ENCODE results near the gene KRT10. TPM values are rescaled to one million over a fixed set of nuclear protein-coding genes. Genes with fewer than 3 reads are reported as not detected.

The KRT10 gene
- total RNA-seq, 1 experiment from 2014 or later = 49.4 TPM

DNA sequence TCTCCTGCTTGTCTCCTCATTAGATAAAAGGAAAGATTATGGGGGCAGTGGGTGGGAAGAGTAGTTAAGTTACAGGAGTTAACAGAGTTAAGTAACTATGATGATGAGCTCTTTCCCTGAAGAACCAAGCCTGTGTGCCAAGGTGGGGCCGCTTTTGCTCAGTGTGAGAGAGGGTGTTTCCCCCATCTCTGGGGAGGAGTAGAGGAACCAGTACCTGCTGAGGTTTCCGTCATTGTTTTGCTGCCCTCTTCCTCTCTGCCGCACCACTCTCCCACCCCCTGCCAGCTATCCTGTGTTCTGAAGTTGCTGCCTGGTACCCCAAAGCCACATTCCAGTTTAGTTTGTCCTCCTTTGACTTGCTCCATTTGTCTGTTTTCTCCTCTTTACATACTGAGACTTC is 20.8 kb upstream of the KRT10 start:
- no peaks in the 10 kb centered on the region for H4K20me1 ChIP-seq (ENCODE audit: insufficient read depth)
- no peaks in the 10 kb centered on the region for H3K36me3 ChIP-seq (ENCODE audit: low read depth)
- intact Hi-C loops (cut with micrococcal nuclease; ENCODE audit: unreplicated experiment) = no loop called here
- TF ChIP-seq, protein P1, sequence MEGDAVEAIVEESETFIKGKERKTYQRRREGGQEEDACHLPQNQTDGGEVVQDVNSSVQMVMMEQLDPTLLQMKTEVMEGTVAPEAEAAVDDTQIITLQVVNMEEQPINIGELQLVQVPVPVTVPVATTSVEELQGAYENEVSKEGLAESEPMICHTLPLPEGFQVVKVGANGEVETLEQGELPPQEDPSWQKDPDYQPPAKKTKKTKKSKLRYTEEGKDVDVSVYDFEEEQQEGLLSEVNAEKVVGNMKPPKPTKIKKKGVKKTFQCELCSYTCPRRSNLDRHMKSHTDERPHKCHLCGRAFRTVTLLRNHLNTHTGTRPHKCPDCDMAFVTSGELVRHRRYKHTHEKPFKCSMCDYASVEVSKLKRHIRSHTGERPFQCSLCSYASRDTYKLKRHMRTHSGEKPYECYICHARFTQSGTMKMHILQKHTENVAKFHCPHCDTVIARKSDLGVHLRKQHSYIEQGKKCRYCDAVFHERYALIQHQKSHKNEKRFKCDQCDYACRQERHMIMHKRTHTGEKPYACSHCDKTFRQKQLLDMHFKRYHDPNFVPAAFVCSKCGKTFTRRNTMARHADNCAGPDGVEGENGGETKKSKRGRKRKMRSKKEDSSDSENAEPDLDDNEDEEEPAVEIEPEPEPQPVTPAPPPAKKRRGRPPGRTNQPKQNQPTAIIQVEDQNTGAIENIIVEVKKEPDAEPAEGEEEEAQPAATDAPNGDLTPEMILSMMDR (conservative IDR thresholded peaks at IDR 0.05) = no peak
- ChIA-PET POLR2A (ENCODE audit: unreplicated experiment) (no interaction called here), CTCF (no interaction called here)
- no TSS peak for BruUV-seq (replicated peaks)
- H3F3A ChIP-seq (ENCODE audit: insufficient read depth, low read depth) = peaks cover 2% of the 10 kb centered on the region; the same call in 1 of the 2 replicates
- H3K4me3 ChIP-seq = no peak overlapping the region
- no peak overlapping the region for H3K27ac ChIP-seq
- no peaks in the 10 kb centered on the region for H3K9me3 ChIP-seq (ENCODE audit: insufficient read depth, low read depth)
- H3K9me2 ChIP-seq (ENCODE audit: insufficient read depth) = no peaks in the 10 kb centered on the region
- no peaks in the 10 kb centered on the region for H3K79me2 ChIP-seq (ENCODE audit: low read depth)
- no peak for DNase-seq
- no peak overlapping the region for H2AFZ ChIP-seq
- H3K4me2 ChIP-seq = no peak overlapping the region
- H3K27me3 ChIP-seq (ENCODE audit: insufficient read depth, low read depth) = no peaks in the 10 kb centered on the region
- H3K4me1 ChIP-seq (replicated peaks; ENCODE audit: insufficient read depth) = peaks cover 12% of the 10 kb centered on the region

DNA sequence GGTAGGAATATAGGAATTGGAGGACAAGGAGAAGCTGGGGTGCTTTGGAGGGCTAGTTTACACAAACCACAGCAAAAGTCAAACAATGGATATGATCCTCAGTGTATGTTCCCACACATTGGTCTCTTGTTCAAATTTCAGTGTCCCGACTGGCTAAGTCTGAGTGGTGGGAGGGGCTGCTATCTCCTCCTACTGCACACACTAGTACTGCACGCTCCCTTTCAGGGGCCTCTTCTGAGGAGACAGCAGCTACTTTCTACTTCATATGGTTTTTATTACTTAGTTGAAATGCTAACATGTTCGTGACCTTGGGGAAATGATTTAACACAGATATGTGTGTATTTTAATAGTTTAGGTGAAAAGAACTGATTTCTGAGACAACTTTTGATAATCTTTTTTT is 18.8 kb upstream of the KRT10 start:
- Histone ChIP-seq H3K36me3 (ENCODE audit: low read depth) (no peaks in the 10 kb centered on the region), H3K27me3 (ENCODE audit: insufficient read depth, low read depth) (no peaks in the 10 kb centered on the region), H3K4me3 (no peak overlapping the region), H3K27ac (no peak overlapping the region), H3F3A (ENCODE audit: insufficient read depth, low read depth) (no peaks in the 10 kb centered on the region), H3K9me3 (ENCODE audit: insufficient read depth, low read depth) (no peaks in the 10 kb centered on the region), H3K4me1 (replicated peaks; ENCODE audit: insufficient read depth) (no peaks in the 10 kb centered on the region), H3K9me2 (ENCODE audit: insufficient read depth) (no peaks in the 10 kb centered on the region), H4K20me1 (ENCODE audit: insufficient read depth) (no peaks in the 10 kb centered on the region), H3K79me2 (ENCODE audit: low read depth) (no peaks in the 10 kb centered on the region), H3K4me2 (no peak overlapping the region), H2AFZ (no peak overlapping the region)
- ChIA-PET CTCF (interaction anchor here (0.6 kb wide), 1 partner anchor 475 kb away, joined by 5 read pairs; no protein-coding TSS in a partner anchor), POLR2A (ENCODE audit: unreplicated experiment) (no interaction called here)
- intact Hi-C loops (cut with micrococcal nuclease; ENCODE audit: unreplicated experiment) = no loop called here
- DNase-seq = no peak
- no TSS peak for BruUV-seq (replicated peaks)
- TF ChIP-seq, protein P1 (conservative IDR thresholded peaks at IDR 0.05) = no peak
- no peak for TF ChIP-seq EZH2 (IDR thresholded peaks at IDR 0.05; ENCODE audit: low read depth)

DNA sequence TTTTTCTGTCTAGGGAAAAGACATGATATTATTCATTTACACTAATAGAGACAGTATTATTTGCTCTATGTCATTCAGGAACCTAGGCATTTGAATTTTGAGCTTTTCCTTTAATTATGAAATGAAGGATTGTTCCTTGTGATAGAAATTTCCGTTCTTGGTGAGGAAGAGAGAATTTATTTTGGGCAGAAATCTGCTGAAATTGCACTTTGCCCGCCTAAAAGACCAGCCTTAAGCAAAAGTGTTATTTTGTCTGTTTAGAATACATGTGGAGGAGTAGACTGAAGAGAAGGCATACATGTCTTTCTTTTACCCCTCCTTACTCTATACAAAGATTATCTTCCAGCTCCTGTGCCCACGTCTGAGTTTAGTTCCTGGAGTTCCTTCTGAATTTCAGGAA is 16.8 kb upstream of the KRT10 start:
- Histone ChIP-seq H3K4me3 (no peak overlapping the region), H3K27ac (no peak overlapping the region), H3F3A (ENCODE audit: insufficient read depth, low read depth) (no peaks in the 10 kb centered on the region), H3K4me2 (no peak overlapping the region), H3K9me3 (ENCODE audit: insufficient read depth, low read depth) (no peaks in the 10 kb centered on the region), H2AFZ (no peak overlapping the region), H3K27me3 (ENCODE audit: insufficient read depth, low read depth) (no peaks in the 10 kb centered on the region), H3K9me2 (ENCODE audit: insufficient read depth) (no peaks in the 10 kb centered on the region), H3K79me2 (ENCODE audit: low read depth) (no peaks in the 10 kb centered on the region), H3K4me1 (replicated peaks; ENCODE audit: insufficient read depth) (no peaks in the 10 kb centered on the region), H4K20me1 (ENCODE audit: insufficient read depth) (no peaks in the 10 kb centered on the region), H3K36me3 (ENCODE audit: low read depth) (peaks cover 3% of the 10 kb centered on the region; the same call in 1 of the 2 replicates)
- no peak for TF ChIP-seq EZH2 (IDR thresholded peaks at IDR 0.05; ENCODE audit: low read depth)
- TF ChIP-seq, protein P1 (conservative IDR thresholded peaks at IDR 0.05) = no peak
- POLR2A ChIA-PET (ENCODE audit: unreplicated experiment) = no interaction called here
- intact Hi-C loops (cut with micrococcal nuclease; ENCODE audit: unreplicated experiment) = no loop called here
- CTCF ChIA-PET = no interaction called here
- no peak for DNase-seq
- no TSS peak for BruUV-seq (replicated peaks)

All from PC-9 (cell line).